GM12891 (cell line): ENCODE measurements around the gene DHRS3.

ENCODE experiments used
- PAX5 ChIP-seq: IDR thresholded peaks from 2 replicates; pipeline ENCODE4 v1.6.1; 2011; ENCODE audit warnings: low read length, moderate library complexity, mild to moderate bottlenecking; ENCODE audit not compliant: insufficient read depth, severe bottlenecking
- POLR2A ChIP-seq: IDR thresholded peaks from 2 replicates; pipeline ENCODE4 v1.6.1; 2011; ENCODE audit warnings: low read depth, low read length, control low read depth
- POLR2AphosphoS5 ChIP-seq: IDR thresholded peaks from 2 replicates; pipeline ENCODE4 v1.6.1; 2011; ENCODE audit warnings: low read depth, low read length, control low read depth
- POU2F2 ChIP-seq: IDR thresholded peaks from 2 replicates; pipeline ENCODE4 v1.6.1; 2011; ENCODE audit warnings: low read depth, mild to moderate bottlenecking, control low read depth, low read length, moderate library complexity
- SPI1 ChIP-seq: IDR thresholded peaks from 2 replicates; pipeline ENCODE4 v1.6.1; 2011; ENCODE audit warnings: low read depth, low read length, control low read depth
- TAF1 ChIP-seq: IDR thresholded peaks from 2 replicates; pipeline ENCODE4 v1.6.1; 2011; ENCODE audit warnings: low read depth, low read length, control low read depth

DNA sequence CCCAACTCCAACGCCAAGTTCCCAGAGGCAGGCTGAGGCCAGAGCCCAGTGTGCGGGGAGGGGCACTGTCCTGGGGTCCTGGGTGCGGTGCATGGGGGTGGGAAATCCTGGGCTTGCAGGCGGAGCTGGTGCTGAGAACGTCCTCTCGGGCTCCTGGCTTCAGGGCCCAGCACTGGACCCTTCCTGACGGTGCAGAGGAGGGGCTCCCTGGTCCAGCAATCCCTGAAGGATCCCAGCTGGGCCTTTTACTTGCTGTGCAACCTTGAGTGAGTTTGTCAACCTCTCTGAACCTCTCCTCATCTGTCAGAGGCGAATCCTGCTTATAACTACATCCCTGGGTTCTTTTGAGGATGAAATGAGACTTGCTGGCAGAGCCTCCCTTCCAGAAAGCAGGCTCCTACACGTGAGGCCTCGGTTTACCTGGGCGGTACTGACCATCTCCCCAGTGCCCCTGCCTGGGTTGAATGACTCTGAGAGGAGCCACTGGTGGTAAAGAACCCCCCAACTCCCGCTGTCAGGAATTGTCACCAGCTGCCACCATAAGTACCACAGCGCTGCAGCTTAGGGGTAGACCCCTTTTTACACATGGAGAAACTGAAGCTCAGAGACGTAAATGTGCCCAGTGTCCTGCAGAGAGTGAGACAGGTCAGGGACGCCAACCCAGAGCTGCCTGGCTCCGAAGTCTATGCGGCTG lies 77.3 kb downstream of the DHRS3 start:
- TF ChIP-seq POLR2A (no peak), POLR2AphosphoS5 (no peak), SPI1 (no peak), POU2F2 (no peak), PAX5 (no peak), TAF1 (no peak)
